ENCODE data around the gene PGLYRP4.

DNA sequence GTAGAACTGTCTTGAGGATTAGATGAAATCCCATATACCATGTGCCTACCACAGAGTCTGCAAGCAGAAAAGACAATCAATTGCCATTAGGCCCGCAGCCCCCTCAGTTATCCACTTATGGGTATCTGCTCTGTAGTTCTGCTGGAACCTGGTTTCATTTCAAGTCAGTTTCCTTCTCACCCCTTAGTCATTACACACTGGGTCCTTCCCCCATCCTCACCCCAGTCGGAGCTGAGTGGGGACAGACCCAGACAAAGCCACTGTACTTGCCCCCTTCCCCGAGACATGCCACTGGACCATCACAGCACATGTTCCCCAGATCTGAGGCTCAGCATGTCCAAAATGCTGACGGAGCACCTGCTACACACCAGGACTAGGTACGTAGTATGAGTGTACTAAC lies 57.1 kb downstream of the PGLYRP4 start:
- TF ChIP-seq CTCF (IDR thresholded peaks at IDR 0.05) (no peak), ZFX (IDR thresholded peaks at IDR 0.05; ENCODE audit: borderline replicate concordance) (no peak)

Measured in 22Rv1 (cell line).